HUES64 (cell line): Measurements from ENCODE around the gene BEND2. TPM values are rescaled to one million over a fixed set of nuclear protein-coding genes. Genes with fewer than 3 reads are reported as not detected.
A peak's percentile ranks its signal among the peaks of the same experiment; 100 is the strongest.
"Not testable (repeated sequence)": the region's sequence is repeated elsewhere in the genome, so short reads cannot be mapped to it uniquely, and the experiment has no call there.

Experiments
- H3K27ac ChIP-seq: 2 replicates; pipeline ENCODE4 v1.7.0; 2013; ENCODE audit warnings: low read depth, low read length, inconsistent platforms
- H3K27me3 ChIP-seq: 2 replicates; pipeline ENCODE4 v1.6.1; 2013; ENCODE audit warnings: mild to moderate bottlenecking, low read length; ENCODE audit not compliant: insufficient read depth
- H3K36me3 ChIP-seq: 2 replicates; pipeline ENCODE4 v1.6.1; 2013; ENCODE audit warnings: mild to moderate bottlenecking, low read length; ENCODE audit not compliant: insufficient read depth
- H3K4me1 ChIP-seq: 2 replicates; pipeline ENCODE4 v1.6.1; 2013; ENCODE audit warnings: mild to moderate bottlenecking, low read length, moderate library complexity; ENCODE audit not compliant: insufficient read depth
- H3K4me3 ChIP-seq: 2 replicates; pipeline ENCODE4 v1.5.1; 2013; ENCODE audit warnings: mild to moderate bottlenecking, low read length, moderate library complexity
- H3K9ac ChIP-seq: 2 replicates; pipeline ENCODE4 v1.6.1; 2013; ENCODE audit warnings: mild to moderate bottlenecking, low read depth, low read length
- H3K9me3 ChIP-seq: 2 replicates; pipeline ENCODE4 v1.6.1; 2013; ENCODE audit warnings: low read depth, low read length; ENCODE audit not compliant: insufficient read depth
- WGBS: fragments of 150-250, 120-280 bp; methylation state at CpG from one replicate; pipeline ENCODE4 v1.1.7; 2013; ENCODE audit warnings: missing lambda C conversion rate; 5-methylcytosine and 5-hydroxymethylcytosine counted together
- polyA plus RNA-seq, 2 experiments: library from polyadenylated mRNA; stranded (reverse); fragments of 50-300 nt; gene quantifications; one replicate each; pipeline ENCODE4 v1.2.3, GENCODE V29; 2013

Gene BEND2
- polyA plus RNA-seq (2013, experiment 1 of 2): not detected
- not detected for polyA plus RNA-seq (2013, experiment 2 of 2)

- no peaks in the 10 kb centered on the region for H3K36me3 ChIP-seq
- H3K9ac ChIP-seq: no peak within 1 kb of the TSS
- no peak within 1 kb of the TSS for H3K27ac ChIP-seq
- H3K4me3 ChIP-seq: no peak within 1 kb of the TSS
- H3K4me1 ChIP-seq: no peaks in the 10 kb centered on the region
- H3K27me3 ChIP-seq: no peaks in the 10 kb centered on the region
- 96% methylated on average over 18 of the region's 19 CpGs for WGBS
- no peaks in the 10 kb centered on the region for H3K9me3 ChIP-seq
These were observed at the start of gene BEND2 for GRCh38 chrX:18220786-18221185. TSS of gene BEND2 (minus strand) at chrX:18220886. CDS start at chrX:18220750, 136 bp downstream.

GRCh38 chrX:18255059-18255458, 34.4 kb upstream of the BEND2 start:
- H3K27me3 ChIP-seq: no peaks in the 10 kb centered on the region
- H3K9ac ChIP-seq: no peak overlapping the region
- H3K4me1 ChIP-seq: peaks cover 5% of the 10 kb centered on the region; the same call in 1 of the 2 replicates
- 96% methylated on average over 1 of the region's 1 CpG for WGBS
- H3K9me3 ChIP-seq: no peaks in the 10 kb centered on the region
- H3K36me3 ChIP-seq: peaks cover 11% of the 10 kb centered on the region; the same call in 1 of the 2 replicates
- H3K4me3 ChIP-seq: no peak overlapping the region
- no peak overlapping the region for H3K27ac ChIP-seq

GRCh38 chrX:18252644-18253359, 32.1 kb upstream of the BEND2 start:
- H3K4me1 ChIP-seq: no peaks in the 10 kb centered on the region
- H3K9ac ChIP-seq: no peak overlapping the region
- H3K36me3 ChIP-seq: peaks cover 12% of the 10 kb centered on the region; the same call in 1 of the 2 replicates
- no peaks in the 10 kb centered on the region for H3K27me3 ChIP-seq
- 58% methylated on average over 3 of the region's 3 CpGs for WGBS
- no peaks in the 10 kb centered on the region for H3K9me3 ChIP-seq
- H3K27ac ChIP-seq: peak overlapping the region; percentile 10; the same call in 1 of the 2 replicates
- H3K4me3 ChIP-seq: no peak overlapping the region

DNA sequence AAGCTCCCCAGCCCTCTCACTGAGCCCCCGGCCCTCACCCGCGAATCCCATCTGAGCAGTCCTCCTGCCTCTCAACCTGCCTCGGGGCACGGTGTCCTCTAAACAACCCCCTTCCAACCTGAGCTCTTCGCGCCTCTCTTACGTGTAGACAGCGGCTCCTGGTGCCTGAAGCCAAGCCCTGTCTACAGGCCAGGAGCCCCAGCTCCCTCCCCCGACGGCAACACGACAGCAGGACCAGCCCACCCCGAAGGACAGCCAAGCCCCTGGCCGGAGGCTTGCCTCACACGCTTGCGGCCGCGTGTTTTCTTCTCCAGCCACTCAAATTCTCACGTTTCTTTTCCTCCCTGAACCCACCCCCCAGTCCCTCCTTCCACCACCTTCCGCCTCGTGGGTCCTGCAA, 9.0 kb upstream of the BEND2 start:
- H3K36me3 ChIP-seq, H3K27me3 ChIP-seq, H3K9ac ChIP-seq, H3K9me3 ChIP-seq, H3K4me1 ChIP-seq, H3K4me3 ChIP-seq, H3K27ac ChIP-seq: not testable (repeated sequence)
- 74% methylated on average over 15 of the region's 21 CpGs for WGBS

GRCh38 chrX:18228069-18228468, 7.4 kb upstream of the BEND2 start:
- Histone ChIP-seq H3K9ac (no peak overlapping the region), H3K36me3 (no peaks in the 10 kb centered on the region), H3K9me3 (no peaks in the 10 kb centered on the region), H3K27me3 (no peaks in the 10 kb centered on the region), H3K4me3 (no peak overlapping the region), H3K27ac (no peak overlapping the region), H3K4me1 (no peaks in the 10 kb centered on the region)
- WGBS: 93% methylated on average over 14 of the region's 14 CpGs

GRCh38 chrX:18227458-18227857, 6.8 kb upstream of the BEND2 start:
- Histone ChIP-seq H3K36me3 (no peaks in the 10 kb centered on the region), H3K4me3 (no peak overlapping the region), H3K9ac (no peak overlapping the region), H3K4me1 (no peaks in the 10 kb centered on the region), H3K27ac (no peak overlapping the region), H3K27me3 (no peaks in the 10 kb centered on the region), H3K9me3 (no peaks in the 10 kb centered on the region)
- WGBS: 96% methylated on average over 7 of the region's 7 CpGs

DNA sequence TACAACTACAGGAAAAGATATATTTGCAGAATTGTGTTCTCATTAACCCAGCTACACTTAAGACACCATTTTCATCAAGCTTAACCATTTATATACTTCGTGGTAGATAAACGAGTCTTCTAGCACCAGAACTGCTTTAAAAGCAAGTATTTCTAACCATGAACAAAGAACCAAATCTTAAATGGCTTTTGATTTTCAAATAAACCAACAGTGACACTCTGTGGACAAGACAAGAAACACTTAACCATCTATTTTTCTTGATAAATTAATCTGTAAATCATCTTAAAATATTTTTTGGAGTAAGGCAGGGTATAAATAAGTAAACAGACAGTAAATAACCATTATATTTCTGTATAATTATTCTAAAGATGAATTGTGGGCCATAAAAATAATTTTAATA, 10.2 kb downstream of the BEND2 start:
- Histone ChIP-seq H3K9ac (no peak overlapping the region), H3K4me3 (no peak overlapping the region), H3K36me3 (no peaks in the 10 kb centered on the region), H3K4me1 (no peaks in the 10 kb centered on the region), H3K27me3 (no peaks in the 10 kb centered on the region), H3K27ac (no peak overlapping the region), H3K9me3 (no peaks in the 10 kb centered on the region)
- 63% methylated on average over 2 of the region's 2 CpGs for WGBS

DNA sequence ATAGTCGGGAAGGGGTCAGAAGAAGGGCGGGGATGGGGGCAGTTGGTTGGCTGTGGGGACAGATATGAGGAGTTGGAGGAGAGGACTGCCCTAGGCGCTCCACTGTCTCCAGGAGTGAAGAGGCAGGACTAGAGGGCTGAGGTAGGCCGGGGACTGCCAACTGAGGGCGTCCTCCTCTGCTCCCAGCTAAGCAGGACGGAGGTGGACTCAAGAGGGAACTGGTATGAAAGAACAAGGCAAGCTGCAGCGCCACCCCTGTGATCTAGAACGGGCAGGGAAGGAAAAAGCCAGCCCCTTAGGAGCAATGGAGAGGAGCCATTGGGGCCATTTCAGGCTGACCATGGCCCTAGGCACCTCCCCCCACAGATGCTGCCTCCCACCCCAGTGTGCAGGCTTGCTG, 14.0 kb downstream of the BEND2 start:
- no peaks in the 10 kb centered on the region for H3K36me3 ChIP-seq
- no peak overlapping the region for H3K9ac ChIP-seq
- H3K27me3 ChIP-seq: no peaks in the 10 kb centered on the region
- H3K9me3 ChIP-seq: no peaks in the 10 kb centered on the region
- H3K4me3 ChIP-seq: no peak overlapping the region
- H3K27ac ChIP-seq: no peak overlapping the region
- no peaks in the 10 kb centered on the region for H3K4me1 ChIP-seq
- WGBS: 90% methylated on average over 8 of the region's 8 CpGs

GRCh38 chrX:18203631-18204030, 17.1 kb downstream of the BEND2 start:
- Histone ChIP-seq H3K36me3 (no peaks in the 10 kb centered on the region), H3K4me1 (no peaks in the 10 kb centered on the region), H3K27me3 (no peaks in the 10 kb centered on the region), H3K9ac (no peak overlapping the region), H3K27ac (no peak overlapping the region), H3K9me3 (no peaks in the 10 kb centered on the region), H3K4me3 (no peak overlapping the region)
- WGBS: 93% methylated on average over 3 of the region's 5 CpGs

GRCh38 chrX:18194688-18195087, 26.0 kb downstream of the BEND2 start:
- no peaks in the 10 kb centered on the region for H3K27me3 ChIP-seq
- no peak overlapping the region for H3K27ac ChIP-seq
- no CpG with 5 or more reads among the region's 1 CpG for WGBS

GRCh38 chrX:18179446-18179845, 41.2 kb downstream of the BEND2 start:
- Histone ChIP-seq H3K36me3 (no peaks in the 10 kb centered on the region), H3K9ac (no peak overlapping the region), H3K27me3 (no peaks in the 10 kb centered on the region), H3K4me3 (no peak overlapping the region), H3K27ac (no peak overlapping the region), H3K4me1 (no peaks in the 10 kb centered on the region), H3K9me3 (no peaks in the 10 kb centered on the region)
- WGBS: 96% methylated on average over 4 of the region's 4 CpGs

More at GRCh38 chrX:18194688-18195087, 26.0 kb downstream of the BEND2 start:
- no peak overlapping the region for H3K4me3 ChIP-seq
- H3K9ac ChIP-seq: no peak overlapping the region
- no peaks in the 10 kb centered on the region for H3K4me1 ChIP-seq
- no peaks in the 10 kb centered on the region for H3K36me3 ChIP-seq
- H3K9me3 ChIP-seq: no peaks in the 10 kb centered on the region

DNA sequence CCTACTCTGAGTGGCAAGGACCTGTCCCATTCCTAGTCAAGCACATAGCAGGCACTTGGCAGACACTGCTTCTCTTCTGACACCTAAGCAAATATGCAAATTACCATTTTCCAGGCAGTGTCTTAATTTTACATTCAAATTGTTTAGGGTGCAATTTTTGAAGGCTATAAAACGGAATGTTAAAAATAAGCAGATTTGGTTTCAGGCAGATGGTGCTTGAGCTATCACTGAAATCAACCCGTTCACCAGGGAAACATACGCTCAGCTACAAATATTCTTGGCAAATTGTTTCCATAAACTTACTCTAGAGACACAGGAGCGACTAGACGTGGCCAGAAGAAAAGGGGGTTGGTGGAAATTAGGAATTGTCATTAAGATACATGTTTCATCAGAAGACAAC, 45.7 kb downstream of the BEND2 start:
- Histone ChIP-seq H3K4me3 (no peak overlapping the region), H3K27ac (no peak overlapping the region), H3K4me1 (no peaks in the 10 kb centered on the region), H3K9me3 (no peaks in the 10 kb centered on the region), H3K27me3 (no peaks in the 10 kb centered on the region), H3K36me3 (no peaks in the 10 kb centered on the region), H3K9ac (no peak overlapping the region)
- WGBS: 100% methylated on average over 2 of the region's 5 CpGs
